A204.1 (cell line): ENCODE data around the gene TERB2.
"Not testable (repeated sequence)": the region's sequence is repeated elsewhere in the genome, so short reads cannot be mapped to it uniquely, and the experiment has no call there.

ENCODE experiments used
- FAIRE-seq: peaks from 2 replicates; lab custom pipeline; 2012; peaks lifted over from hg19 to GRCh38; lab: Jason Lieb, UNC

TERB2 gene

DNA sequence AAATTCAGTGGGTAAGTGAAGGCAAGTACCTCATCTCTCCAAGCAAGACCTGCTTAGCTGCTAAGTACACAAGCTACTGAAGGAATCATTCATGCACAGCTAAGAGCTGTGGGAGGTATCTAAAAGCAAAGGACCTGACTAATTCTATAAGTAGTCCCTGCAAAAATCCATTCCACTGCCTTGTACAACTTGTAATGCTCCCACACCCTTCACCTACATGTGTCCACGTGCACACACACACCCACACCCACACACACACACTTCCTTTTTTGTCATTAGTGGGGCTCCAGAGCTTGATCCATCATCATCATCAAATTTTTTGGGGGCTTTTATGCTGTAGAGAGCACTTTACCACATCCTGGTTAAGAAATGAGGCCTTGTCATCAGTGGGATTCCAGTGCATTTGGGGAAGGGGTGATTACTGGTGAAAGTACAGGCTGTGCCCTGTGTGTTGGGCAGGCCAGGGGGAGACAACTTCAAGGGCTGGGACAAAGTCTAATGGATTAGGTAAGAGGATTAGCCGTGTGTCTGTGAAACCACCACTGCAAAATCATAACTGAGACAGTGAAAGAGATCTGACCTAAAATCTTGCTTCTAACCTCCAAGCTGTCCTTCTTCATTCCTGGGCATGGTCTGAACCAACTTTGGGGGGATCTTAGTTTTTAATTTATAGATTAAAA lies 47.4 kb downstream of the TERB2 start:
- not testable (repeated sequence) for FAIRE-seq

- FAIRE-seq = not testable (repeated sequence)
Measured at GRCh38 chr15:45004590-45005175, 48.2 kb downstream of the TERB2 start.

DNA sequence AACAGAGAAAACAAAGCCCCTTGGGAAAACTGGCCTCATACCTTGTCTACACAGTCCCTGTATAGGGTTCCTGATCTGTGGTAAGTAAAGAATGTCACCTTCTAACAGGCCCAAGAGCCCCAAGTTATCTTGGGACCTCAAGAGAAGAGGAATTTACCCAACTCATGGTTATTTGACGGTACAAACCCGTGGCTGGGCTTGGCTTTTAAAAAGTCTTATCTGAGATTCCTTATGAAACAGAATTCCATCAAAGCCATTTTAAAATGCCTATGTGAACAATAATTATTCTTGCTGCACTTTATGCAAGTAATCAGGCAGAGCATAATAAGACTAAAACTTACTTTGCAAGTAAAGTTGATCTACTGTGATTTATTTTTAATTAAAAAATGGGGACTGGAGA lies 52.6 kb downstream of the TERB2 start:
- no peak for FAIRE-seq

GRCh38 chr15:45015114-45015513 lies 58.6 kb downstream of the TERB2 start:
- not testable (repeated sequence) for FAIRE-seq

- not testable (repeated sequence) for FAIRE-seq
Measured at GRCh38 chr15:45020222-45020900, 63.9 kb downstream of the TERB2 start.

DNA sequence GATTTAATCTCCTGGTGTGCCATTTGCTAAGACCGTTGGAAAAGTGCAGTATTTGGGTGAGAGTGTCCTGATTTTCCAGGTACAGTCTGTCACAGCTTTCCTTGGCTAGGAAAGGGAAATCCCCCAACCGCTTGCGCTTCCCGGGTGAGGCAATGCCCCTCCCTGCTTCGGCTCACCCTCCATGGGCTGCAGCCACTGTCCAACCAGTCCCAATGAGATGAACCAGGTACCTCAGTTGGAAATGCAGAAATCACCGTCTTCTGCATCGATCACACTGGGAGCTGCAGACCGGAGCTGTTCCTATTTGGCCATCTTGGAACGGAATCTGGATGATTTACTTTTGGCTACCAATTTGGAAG lies 64.4 kb downstream of the TERB2 start:
- not testable (repeated sequence) for FAIRE-seq

- no peak for FAIRE-seq
Measured at GRCh38 chr15:45021348-45021747, 64.9 kb downstream of the TERB2 start.

DNA sequence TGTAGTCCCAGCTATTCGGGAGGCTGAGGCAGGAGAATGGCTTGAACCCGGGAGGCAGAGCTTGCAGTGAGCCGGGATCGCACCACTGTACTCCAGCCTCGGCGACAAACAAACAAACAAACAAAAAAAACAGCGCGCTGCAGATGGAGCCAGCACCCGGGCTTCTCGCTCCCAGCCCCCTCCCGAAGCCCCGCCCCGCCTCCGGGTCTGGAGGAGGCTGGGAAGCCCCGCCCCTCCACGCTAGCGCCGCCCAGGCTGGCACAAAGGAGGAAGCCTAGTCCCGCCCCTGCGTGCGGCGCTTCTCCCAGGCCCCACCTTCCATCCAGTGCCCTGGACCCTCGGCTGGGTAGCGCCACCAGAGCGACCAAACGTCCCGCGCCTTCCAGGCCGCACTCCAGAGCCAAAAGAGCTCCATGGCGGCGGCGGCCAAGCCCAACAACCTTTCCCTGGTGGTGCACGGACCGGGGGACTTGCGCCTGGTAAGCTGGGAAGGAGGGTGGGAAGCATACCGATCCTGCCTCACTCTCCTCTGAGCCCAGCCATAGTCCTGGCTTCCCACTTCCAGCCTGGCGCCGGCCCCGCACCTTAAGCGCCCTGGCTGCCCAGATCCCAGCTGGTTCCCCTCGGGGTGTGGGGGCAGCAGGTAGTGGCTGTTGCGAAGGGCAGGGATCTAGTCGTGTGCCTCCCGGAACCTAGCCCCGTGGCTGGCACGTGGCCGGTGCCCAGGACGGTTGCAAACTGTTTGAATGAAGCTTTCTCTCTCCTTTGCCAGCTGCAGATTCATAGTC lies 66.6 kb downstream of the TERB2 start, which contains the start of gene SORD:
SORD (plus strand) TSS at position 325 of the 788 bp plus-strand sequence; CDS start at position 414, 89 bp downstream.
- no peak for FAIRE-seq

- FAIRE-seq = no peak
Measured at GRCh38 chr15:45023659-45024225, 67.3 kb downstream of the TERB2 start.

GRCh38 chr15:45024649-45025048 lies 68.2 kb downstream of the TERB2 start:
- FAIRE-seq = not testable (repeated sequence)

DNA sequence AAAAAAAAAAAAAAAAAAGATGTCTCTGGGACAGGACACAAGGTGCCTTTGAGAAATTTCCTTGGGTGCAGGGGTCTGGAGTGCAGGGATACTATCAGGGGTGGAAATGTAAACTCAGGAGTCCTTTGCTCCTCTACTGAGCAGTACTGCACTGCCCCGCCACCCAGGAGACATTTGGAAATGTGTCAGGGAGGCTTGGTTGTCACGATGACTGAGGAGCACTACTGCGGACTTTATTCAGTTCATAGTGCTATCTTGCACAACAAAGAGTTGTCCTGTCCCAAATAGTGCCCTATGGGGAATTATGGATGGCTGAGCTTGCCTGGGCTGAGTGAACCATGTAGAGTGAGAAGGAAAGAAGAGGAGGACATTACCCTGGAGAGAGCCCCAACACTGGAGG lies 69.1 kb downstream of the TERB2 start:
- FAIRE-seq = not testable (repeated sequence)

GRCh38 chr15:45026651-45027190 lies 70.2 kb downstream of the TERB2 start:
- FAIRE-seq = no peak

- FAIRE-seq = no peak
Measured at GRCh38 chr15:45027220-45027619, 70.7 kb downstream of the TERB2 start.
